ENCODE measurements around the gene TMEM91.
A peak's percentile ranks its signal among the peaks of the same experiment; 100 is the strongest.
"Not testable (repeated sequence)": the region's sequence is repeated elsewhere in the genome, so short reads cannot be mapped to it uniquely, and the experiment has no call there.

TMEM91 gene

DNA sequence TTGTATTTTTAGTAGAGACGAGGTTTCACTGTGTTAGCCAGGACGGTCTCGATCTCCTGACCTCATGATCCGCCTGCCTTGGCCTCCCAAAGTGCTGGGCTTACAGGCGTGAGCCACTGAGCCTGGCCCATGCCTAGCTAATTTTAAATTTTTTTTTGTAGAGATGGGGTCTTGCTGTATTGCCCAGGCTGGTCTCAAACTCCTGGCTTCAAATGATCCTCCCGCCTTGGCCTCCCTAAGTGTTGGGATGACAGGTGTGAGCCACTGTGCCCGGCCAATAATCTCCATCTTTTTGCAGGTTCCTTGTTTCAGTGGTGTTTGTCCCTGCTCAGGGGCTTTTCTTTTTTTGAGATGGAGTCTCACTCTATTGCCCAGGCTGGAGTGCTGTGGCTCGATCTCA is 5.2 kb downstream of the TMEM91 start:
- DNase-seq (ENCODE audit: low read depth): not testable (repeated sequence)

- no peak for DNase-seq (ENCODE audit: low read depth)
Measured at GRCh38 chr19:41384351-41384750, 8.0 kb downstream of the TMEM91 start.

DNA sequence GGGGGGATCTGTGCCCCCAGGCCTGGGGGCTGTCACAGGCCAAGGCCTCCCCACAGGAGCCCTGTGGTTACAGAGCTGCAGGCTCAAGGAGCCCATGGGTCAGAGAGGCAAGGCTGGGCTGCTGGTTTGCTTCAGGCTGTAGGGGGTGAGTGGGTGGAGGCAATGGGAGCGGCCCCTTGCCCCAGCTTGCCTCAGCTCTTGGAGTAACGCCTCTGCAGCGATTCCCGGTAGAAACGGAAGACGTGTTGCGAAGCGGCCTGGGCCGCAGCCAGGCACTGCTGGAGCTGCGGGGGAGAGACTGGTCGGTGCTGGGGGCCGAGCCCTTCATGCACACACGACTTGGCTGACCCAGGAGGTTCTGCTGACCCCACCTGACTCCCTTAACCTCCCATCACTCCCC is 10.1 kb downstream of the TMEM91 start:
- no peak for DNase-seq (ENCODE audit: low read depth)

GRCh38 chr19:41391618-41392017 is 15.3 kb downstream of the TMEM91 start:
- no peak for DNase-seq (ENCODE audit: low read depth)

DNA sequence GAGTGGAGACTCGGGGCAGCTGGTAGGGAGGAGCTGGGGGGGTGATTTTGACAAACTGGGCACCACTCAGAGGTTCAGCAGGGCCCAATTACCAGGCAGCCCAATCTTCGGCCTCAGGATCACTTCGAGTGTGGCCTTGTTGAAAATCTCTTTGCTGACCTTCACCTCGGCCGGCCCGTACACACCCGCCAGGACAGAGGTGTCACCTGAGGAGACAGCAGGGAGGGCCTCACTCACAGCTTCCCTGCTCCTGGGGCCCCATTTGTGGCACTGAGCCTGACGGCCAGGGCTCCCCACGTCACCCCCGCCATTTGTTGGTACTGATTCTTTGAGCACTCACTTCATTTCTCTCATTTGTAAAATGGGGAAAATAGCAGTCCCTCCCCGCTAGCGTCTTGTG is 16.4 kb downstream of the TMEM91 start:
- DNase-seq (ENCODE audit: low read depth): no peak

GRCh38 chr19:41395355-41395754 is 19.0 kb downstream of the TMEM91 start:
- no peak for DNase-seq (ENCODE audit: low read depth)

DNA sequence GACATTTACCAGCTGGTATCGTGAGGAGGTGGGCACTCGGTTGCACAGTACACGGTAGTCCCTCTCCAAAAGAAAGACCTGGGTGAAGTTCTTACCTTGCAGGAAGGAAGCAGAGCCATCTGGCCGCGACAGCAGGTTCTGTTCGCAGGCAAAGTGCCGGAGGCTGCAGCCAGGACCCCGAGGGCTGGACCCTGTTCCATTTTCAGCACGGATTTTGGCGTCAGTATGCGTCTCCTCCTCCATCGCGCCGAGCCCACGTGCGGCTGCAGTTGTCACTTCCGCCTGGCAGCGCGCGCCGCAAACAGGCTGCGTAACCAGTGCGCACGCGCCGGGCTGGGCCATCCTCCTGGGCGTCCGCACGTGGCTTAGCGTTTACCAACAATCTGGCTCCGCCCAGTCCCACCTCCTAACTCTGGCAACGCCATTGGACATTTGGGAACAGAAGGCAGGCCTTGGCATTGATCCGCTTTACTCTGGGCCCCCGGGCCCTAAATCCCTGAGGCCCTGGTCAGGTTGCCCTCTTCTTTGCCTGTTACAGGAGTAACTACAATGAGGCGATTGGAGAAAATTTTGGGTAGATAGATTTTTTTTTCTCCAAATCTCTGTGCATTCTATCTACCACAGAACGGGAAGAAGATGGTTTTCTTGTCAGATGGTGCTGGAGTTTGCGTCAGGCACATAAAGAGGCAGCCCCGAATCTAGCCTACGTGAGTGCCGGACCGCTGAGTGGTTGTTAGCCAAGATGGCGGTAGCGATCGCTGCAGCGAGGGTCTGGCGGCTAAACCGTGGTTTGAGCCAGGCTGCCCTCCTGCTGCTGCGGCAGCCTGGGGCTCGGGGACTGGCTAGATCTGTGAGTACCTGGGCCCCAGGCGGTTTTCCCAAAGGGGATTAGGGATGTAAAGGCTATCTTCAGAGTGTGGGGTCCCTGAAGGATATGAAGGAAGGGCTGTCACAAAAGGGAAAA is 21.0 kb downstream of the TMEM91 start, which contains the start of the genes BCKDHA and EXOSC5:
Gene BCKDHA (plus strand): TSS at position 733 of the 964 bp plus-strand sequence. CDS start 10 bp downstream, at position 743.
Gene EXOSC5 (minus strand): TSS at position 274 of the 964 bp plus-strand sequence. CDS start 31 bp downstream, at position 243.
- DNase-seq (ENCODE audit: low read depth): peak; percentile 99

GRCh38 chr19:41398050-41398418 is 21.7 kb downstream of the TMEM91 start:
- no peak for DNase-seq (ENCODE audit: low read depth)

DNA sequence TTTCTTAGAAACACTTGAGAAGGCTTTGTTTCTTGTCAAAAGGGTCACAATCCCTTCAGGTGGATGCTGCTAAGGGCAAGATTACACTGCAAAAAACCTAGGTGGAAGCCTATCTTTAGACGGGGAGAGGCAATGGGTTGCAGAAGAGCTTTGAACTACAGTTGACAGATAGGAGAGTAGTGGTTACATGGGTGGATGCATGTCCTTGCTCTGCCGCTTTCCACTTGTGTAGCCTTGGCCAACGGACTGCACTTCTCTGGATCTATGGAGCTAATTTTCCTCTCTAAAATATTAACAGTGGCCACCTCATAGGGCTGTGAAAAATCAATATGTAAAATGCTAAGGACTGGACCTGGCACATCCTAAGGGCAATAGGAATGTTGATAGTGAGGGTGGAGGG is 22.3 kb downstream of the TMEM91 start:
- DNase-seq (ENCODE audit: low read depth): no peak

GRCh38 chr19:41399091-41399490 is 22.8 kb downstream of the TMEM91 start:
- no peak for DNase-seq (ENCODE audit: low read depth)

DNA sequence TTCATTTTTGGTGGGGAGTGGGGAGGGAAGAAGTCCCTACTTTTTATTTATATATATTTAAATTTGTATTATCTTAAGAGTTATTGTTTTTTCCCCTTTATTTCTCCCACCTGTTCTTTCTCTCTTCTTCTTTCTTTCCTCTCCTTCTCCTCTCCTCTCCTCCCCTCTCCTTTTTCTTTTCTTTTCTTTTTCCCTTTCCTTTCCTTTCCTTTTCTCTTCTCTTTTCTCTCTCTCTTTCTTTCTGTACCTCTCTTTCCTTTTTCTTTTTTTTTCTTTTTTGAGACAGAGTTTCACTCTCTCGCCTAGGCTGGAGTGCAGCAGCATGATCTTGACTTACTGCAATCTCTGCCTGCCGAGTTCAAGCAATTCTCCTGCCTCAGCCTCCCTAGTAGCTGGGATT is 23.2 kb downstream of the TMEM91 start:
- DNase-seq (ENCODE audit: low read depth): no peak

GRCh38 chr19:41401483-41401882 is 25.1 kb downstream of the TMEM91 start:
- DNase-seq (ENCODE audit: low read depth): no peak

GRCh38 chr19:41402010-41402409 is 25.7 kb downstream of the TMEM91 start:
- no peak for DNase-seq (ENCODE audit: low read depth)

- no peak for DNase-seq (ENCODE audit: low read depth)
Measured at GRCh38 chr19:41403181-41403970, 27.0 kb downstream of the TMEM91 start.

- DNase-seq (ENCODE audit: low read depth): no peak
Measured at GRCh38 chr19:41405776-41406175, 29.4 kb downstream of the TMEM91 start.

- no peak for DNase-seq (ENCODE audit: low read depth)
Measured at GRCh38 chr19:41407271-41407670, 30.9 kb downstream of the TMEM91 start.

DNA sequence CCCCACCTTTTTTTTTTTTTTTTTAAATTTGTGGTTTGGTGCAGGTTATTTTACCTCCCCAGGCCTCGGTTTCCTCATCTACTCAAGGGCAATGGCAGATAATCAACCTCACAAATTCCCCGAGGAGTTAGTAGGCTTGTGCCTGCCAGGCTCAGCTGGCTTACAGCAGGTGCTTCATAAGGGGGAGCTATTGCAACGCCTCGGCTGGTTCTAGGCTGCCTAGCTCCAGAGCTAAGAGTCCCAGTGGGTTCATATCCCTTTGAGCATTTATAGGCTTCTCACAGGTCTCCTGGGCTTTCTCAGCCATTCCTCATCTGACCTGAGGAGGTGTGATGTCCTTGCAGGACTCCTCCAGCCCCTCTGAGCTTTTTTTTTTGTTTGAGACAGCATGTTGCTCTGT is 31.9 kb downstream of the TMEM91 start:
- no peak for DNase-seq (ENCODE audit: low read depth)

DNA sequence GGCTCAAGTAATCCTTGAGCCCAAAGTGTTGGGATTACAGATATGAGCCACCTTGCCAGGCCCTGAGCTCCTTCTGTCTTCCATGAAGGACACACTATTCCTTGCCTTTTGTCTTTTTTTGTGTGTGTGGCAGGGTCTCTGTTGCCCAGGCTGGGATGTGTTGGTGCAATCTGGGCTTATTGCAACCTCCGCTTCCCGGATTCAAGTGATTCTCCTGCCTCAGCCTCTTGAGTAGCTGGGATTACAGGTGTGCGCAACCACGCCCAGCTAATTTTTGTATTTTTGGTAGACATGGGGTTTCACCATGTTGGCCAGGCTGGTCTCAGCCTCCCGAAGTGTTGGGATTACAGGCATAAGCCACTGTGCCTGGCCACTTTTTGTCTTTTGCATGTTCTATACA is 32.5 kb downstream of the TMEM91 start:
- DNase-seq (ENCODE audit: low read depth): not testable (repeated sequence)

- no peak for DNase-seq (ENCODE audit: low read depth)
Measured at GRCh38 chr19:41409288-41409687, 33.0 kb downstream of the TMEM91 start.

- DNase-seq (ENCODE audit: low read depth): no peak
Measured at GRCh38 chr19:41410336-41411054, 34.2 kb downstream of the TMEM91 start.

DNA sequence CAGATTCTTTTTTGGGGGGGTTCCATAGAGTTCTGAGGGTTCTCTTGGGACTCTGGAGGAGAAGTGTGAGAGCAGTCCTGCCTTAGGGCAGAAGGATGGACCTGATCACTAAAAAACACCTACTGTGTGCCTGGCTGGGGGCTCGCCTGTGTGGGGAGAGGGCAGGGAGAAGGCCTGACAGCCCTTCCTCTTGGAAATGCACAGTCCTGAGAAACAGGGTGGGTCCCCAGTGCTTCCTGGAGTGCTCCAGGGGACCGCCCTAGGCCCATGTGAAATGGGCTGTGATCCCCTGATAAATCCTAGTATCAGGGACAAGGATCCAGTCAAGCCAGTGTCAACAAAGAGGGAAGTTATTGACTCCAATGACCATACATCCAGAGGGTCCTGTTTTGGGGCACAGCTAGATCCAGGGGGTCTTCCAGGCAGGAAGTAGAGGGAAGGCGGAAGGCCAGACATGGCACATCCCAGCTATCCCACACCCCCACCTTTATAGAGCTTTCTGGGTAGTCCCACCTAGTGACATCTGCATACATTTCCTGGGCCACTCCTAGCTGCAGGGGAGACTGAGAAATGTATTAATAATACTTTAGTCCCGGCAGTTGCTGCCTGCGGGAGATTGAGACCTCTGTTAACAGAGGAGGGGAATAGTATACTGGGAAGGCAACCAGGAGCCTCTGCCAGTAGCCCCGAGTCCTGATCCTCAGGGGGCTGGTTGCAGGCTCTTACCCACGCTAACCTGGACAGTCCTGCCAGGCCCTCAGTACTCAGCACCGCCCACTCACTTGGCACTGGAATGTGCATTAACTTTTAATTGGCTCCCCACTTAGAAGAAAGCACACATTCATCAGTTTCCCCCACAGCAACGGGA is 35.0 kb downstream of the TMEM91 start:
- DNase-seq (ENCODE audit: low read depth): no peak
